Hepatocyte (in vitro differentiated cells): ENCODE data around the gene SIX2. TPM values are rescaled to one million over a fixed set of nuclear protein-coding genes. Genes with fewer than 3 reads are reported as not detected.

ENCODE experiments used
- DNase-seq: peaks from one replicate; pipeline ENCODE4 v3.0.0-alpha.2; 2016; ENCODE audit warnings: low spot score
- H2AFZ ChIP-seq: fragments of 200-600 bp; sonication (generic); 2 replicates; pipeline ENCODE4 v1.6.0; 2016; ENCODE audit warnings: antibody characterized with exemption, mild to moderate bottlenecking
- H3K27ac ChIP-seq: fragments of 200-600 bp; sonication (generic); 2 replicates; pipeline ENCODE4 v1.5.1; 2016; ENCODE audit warnings: mild to moderate bottlenecking
- H3K27me3 ChIP-seq: fragments of 200-600 bp; sonication (generic); 2 replicates; pipeline ENCODE4 v1.6.1; 2016
- H3K36me3 ChIP-seq: fragments of 200-600 bp; sonication (generic); replicated peaks from 2 replicates; pipeline ENCODE4 v1.5.1; 2016; ENCODE audit warnings: low read depth; ENCODE audit not compliant: insufficient read depth
- H3K4me1 ChIP-seq: fragments of 200-600 bp; sonication (generic); 2 replicates; pipeline ENCODE4 v1.5.1; 2016; ENCODE audit warnings: mild to moderate bottlenecking, moderate library complexity; ENCODE audit not compliant: insufficient read depth
- H3K4me2 ChIP-seq: fragments of 200-600 bp; sonication (generic); 2 replicates; pipeline ENCODE4 v1.6.0; 2016
- H3K4me3 ChIP-seq: fragments of 200-600 bp; sonication (generic); 2 replicates; pipeline ENCODE4 v1.5.1; 2016; ENCODE audit warnings: mild to moderate bottlenecking
- H3K79me2 ChIP-seq: fragments of 200-600 bp; sonication (generic); 2 replicates; pipeline ENCODE4 v1.6.0; 2017; ENCODE audit warnings: mild to moderate bottlenecking
- H3K9me2 ChIP-seq: fragments of 200-600 bp; sonication (generic); replicated peaks from 2 replicates; pipeline ENCODE4 v1.6.0; 2017; ENCODE audit warnings: mild to moderate bottlenecking; ENCODE audit not compliant: insufficient read depth
- H3K9me3 ChIP-seq: fragments of 200-600 bp; sonication (generic); 2 replicates; pipeline ENCODE4 v1.5.1; 2016; ENCODE audit warnings: low read depth, mild to moderate bottlenecking
- H4K20me1 ChIP-seq: fragments of 200-600 bp; sonication (generic); 2 replicates; pipeline ENCODE4 v1.6.0; 2016; ENCODE audit warnings: mild to moderate bottlenecking; ENCODE audit not compliant: insufficient read depth, poor library complexity, severe bottlenecking
- CTCF ChIP-seq: fragments of 200-600 bp; sonication (generic); IDR thresholded peaks from 2 replicates; pipeline ENCODE4 v1.5.1; 2016; ENCODE audit warnings: antibody characterized with exemption, mild to moderate bottlenecking; ENCODE audit not compliant: poor library complexity
- EZH2 ChIP-seq: fragments of 200-600 bp; sonication (generic); IDR thresholded peaks from 2 replicates; pipeline ENCODE4 v1.6.1; 2016; ENCODE audit warnings: antibody characterized with exemption, mild to moderate bottlenecking, borderline replicate concordance
- EZH2phosphoT487 ChIP-seq: fragments of 200-600 bp; sonication (generic); IDR thresholded peaks from one replicate; pipeline ENCODE4 v1.6.1; 2018; ENCODE audit warnings: antibody characterized with exemption, mild to moderate bottlenecking, low read depth, moderate library complexity; ENCODE audit not compliant: unreplicated experiment, severe bottlenecking
- WGBS: methylation state at CpG from one replicate; pipeline ENCODE4 v1.1.6; 2016; ENCODE audit warnings: low lambda C conversion rate; ENCODE audit errors: missing lambda C conversion rate; 5-methylcytosine and 5-hydroxymethylcytosine counted together
- polyA plus RNA-seq: library from polyadenylated mRNA; unstranded; fragments of >200 nt; fragmentation: Nextera tagmentation; extraction: Ambion mirVana; gene quantifications from 2 replicates; pipeline ENCODE4 v1.2.1, GENCODE V29; 2016
- total RNA-seq: library from RNA; depleted of rRNA; stranded (reverse); fragments of >200 nt; gene quantifications from 2 replicates; pipeline ENCODE4 v1.2.3, GENCODE V29; 2014

The SIX2 gene
- total and polyA plus RNA-seq, 2 experiments from 2014 or later, result 0.53 to 1.3 TPM

- WGBS, result 90% methylated on average over 5 of the region's 5 CpGs
- no peak for TF ChIP-seq EZH2phosphoT487
- no peak for TF ChIP-seq EZH2
- TF ChIP-seq CTCF, result no peak
Measured at GRCh38 chr2:45052388-45052928, 43.2 kb upstream of the SIX2 start.

GRCh38 chr2:45049569-45050336, 40.5 kb upstream of the SIX2 start:
- Histone ChIP-seq H4K20me1 (no peaks in the 10 kb centered on the region), H3K36me3 (no peaks in the 10 kb centered on the region), H3K4me2 (no peak overlapping the region), H3K27ac (no peak overlapping the region), H3K9me3 (no peaks in the 10 kb centered on the region), H3K79me2 (no peaks in the 10 kb centered on the region), H3K27me3 (no peaks in the 10 kb centered on the region), H3K4me3 (no peak overlapping the region), H3K9me2 (no peaks in the 10 kb centered on the region), H3K4me1 (no peaks in the 10 kb centered on the region), H2AFZ (no peak overlapping the region)
- WGBS, result 79% methylated on average over 19 of the region's 19 CpGs
- no peak for TF ChIP-seq EZH2phosphoT487
- TF ChIP-seq EZH2, result no peak
- TF ChIP-seq CTCF, result no peak
- no peak for DNase-seq

More at GRCh38 chr2:45052388-45052928, 43.2 kb upstream of the SIX2 start:
- Histone ChIP-seq H3K79me2 (no peaks in the 10 kb centered on the region), H3K9me2 (no peaks in the 10 kb centered on the region), H3K4me1 (no peaks in the 10 kb centered on the region), H2AFZ (no peak overlapping the region), H4K20me1 (no peaks in the 10 kb centered on the region), H3K36me3 (no peaks in the 10 kb centered on the region), H3K9me3 (no peaks in the 10 kb centered on the region), H3K27me3 (no peaks in the 10 kb centered on the region), H3K4me2 (no peak overlapping the region), H3K27ac (no peak overlapping the region), H3K4me3 (no peak overlapping the region)
- DNase-seq, result no peak

GRCh38 chr2:45047301-45047700, 38.0 kb upstream of the SIX2 start:
- no peak for DNase-seq
- Histone ChIP-seq H3K79me2 (no peaks in the 10 kb centered on the region), H3K9me3 (no peaks in the 10 kb centered on the region), H3K27ac (no peak overlapping the region), H3K9me2 (no peaks in the 10 kb centered on the region), H3K4me2 (no peak overlapping the region), H4K20me1 (no peaks in the 10 kb centered on the region), H3K4me1 (no peaks in the 10 kb centered on the region), H2AFZ (no peak overlapping the region), H3K4me3 (no peak overlapping the region), H3K36me3 (no peaks in the 10 kb centered on the region), H3K27me3 (peaks cover 20% of the 10 kb centered on the region)
- WGBS, result 78% methylated on average over 4 of the region's 4 CpGs
- TF ChIP-seq EZH2phosphoT487 (no peak), CTCF (no peak), EZH2 (no peak)
